SJSA1 (cell line): ENCODE measurements around the gene MRO. TPM values are rescaled to one million over a fixed set of nuclear protein-coding genes. Genes with fewer than 3 reads are reported as not detected.
A peak's percentile ranks its signal among the peaks of the same experiment; 100 is the strongest.

ENCODE experiments used
- DNase-seq, 2 experiments: peaks; one replicate each; pipeline ENCODE4 v3.0.0-alpha.2; 2015 to 2020; ENCODE audit warnings: low spot score in 2 of 2, low read depth in 1 of 2
- H3K27ac ChIP-seq: fragments of 250-450 bp; sonication (Bioruptor Pico); 2 replicates; pipeline ENCODE4 v1.5.1; 2020; ENCODE audit warnings: mild to moderate bottlenecking, moderate library complexity
- H3K27me3 ChIP-seq: fragments of 250-450 bp; sonication (Bioruptor Pico); replicated peaks from 2 replicates; pipeline ENCODE4 v1.5.1; 2020; ENCODE audit warnings: mild to moderate bottlenecking, moderate library complexity
- H3K36me3 ChIP-seq: fragments of 250-450 bp; sonication (Bioruptor Pico); 2 replicates; pipeline ENCODE4 v1.5.1; 2020; ENCODE audit warnings: mild to moderate bottlenecking
- H3K4me1 ChIP-seq: fragments of 250-450 bp; sonication (Bioruptor Pico); replicated peaks from 2 replicates; pipeline ENCODE4 v1.6.1; 2021; ENCODE audit warnings: mild to moderate bottlenecking
- H3K4me3 ChIP-seq: fragments of 250-450 bp; sonication (Bioruptor Pico); 2 replicates; pipeline ENCODE4 v1.5.1; 2020; ENCODE audit warnings: mild to moderate bottlenecking
- H3K9me3 ChIP-seq: fragments of 250-450 bp; sonication (Bioruptor Pico); replicated peaks from 2 replicates; pipeline ENCODE4 v1.5.1; 2020; ENCODE audit warnings: mild to moderate bottlenecking
- total RNA-seq: library from RNA; depleted of rRNA; stranded (reverse); fragments of >200 nt; shearing (Covaris generic); gene quantifications from 2 replicates; pipeline ENCODE4 v1.2.3, GENCODE V29; 2014

MRO gene
- total RNA-seq, 1 experiment from 2014 or later, result 0.03 TPM

DNA sequence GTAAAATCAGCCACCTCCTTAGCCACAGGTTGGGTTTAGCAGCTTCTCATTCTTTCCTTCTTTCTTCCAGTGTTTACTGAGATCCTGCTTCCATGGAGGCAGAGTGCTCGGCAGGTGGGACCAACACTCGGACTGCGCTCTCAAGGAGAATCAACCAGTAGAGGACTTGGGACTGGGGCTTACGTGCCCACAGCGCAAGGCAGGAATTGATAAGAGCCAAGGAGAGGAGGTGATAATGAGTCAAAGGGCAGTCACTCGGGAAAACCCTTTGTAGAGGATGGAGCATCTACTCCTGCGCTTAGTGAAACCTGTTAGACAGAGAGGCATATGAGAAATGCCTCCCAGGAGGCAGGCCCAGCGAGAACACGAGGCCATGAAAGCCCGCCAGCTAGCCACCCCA, 2.9 kb upstream of the MRO start:
- no peaks in the 10 kb centered on the region for H3K36me3 ChIP-seq
- no peak overlapping the region for H3K4me3 ChIP-seq

DNA sequence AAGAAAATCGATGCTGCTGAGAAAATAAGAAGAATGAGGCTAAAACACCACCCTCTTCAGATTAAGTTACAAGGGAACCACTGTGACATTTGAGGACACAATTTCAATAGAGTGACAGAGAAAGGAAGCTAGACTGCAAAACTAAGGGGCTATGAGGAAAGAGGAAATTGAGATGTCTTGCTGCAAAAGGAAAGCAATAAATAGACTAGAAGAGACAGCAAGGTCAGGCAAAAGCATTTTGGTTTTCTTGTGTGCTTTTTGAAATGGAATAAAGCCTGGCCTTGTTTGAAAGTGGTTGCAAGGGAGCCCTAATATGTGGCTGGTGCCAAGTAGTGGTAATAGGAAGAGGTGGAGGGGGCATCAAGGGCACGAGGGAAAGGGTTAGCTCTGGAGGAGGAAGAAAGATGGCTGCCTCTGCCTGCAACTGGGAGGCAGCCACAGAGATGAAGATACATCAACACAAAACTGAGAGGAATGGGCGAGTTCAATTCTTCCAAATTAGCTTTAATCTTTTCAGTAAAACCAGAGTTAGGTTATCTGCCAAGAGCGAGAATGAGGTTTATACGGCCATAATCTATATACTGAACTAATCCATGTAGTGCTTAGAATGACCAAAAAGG, 1.2 kb upstream of the MRO start:
- Histone ChIP-seq H3K4me1 (peaks cover 7% of the 10 kb centered on the region), H3K27me3 (peaks cover 6% of the 10 kb centered on the region; the same call in 1 of the 2 replicates), H3K36me3 (no peaks in the 10 kb centered on the region), H3K27ac (no peak overlapping the region), H3K9me3 (no peaks in the 10 kb centered on the region), H3K4me3 (no peak overlapping the region)
- no peak for DNase-seq

More for the DNA sequence above, 2.9 kb upstream of the MRO start:
- Histone ChIP-seq H3K4me1 (peaks cover 7% of the 10 kb centered on the region), H3K27me3 (peaks cover 6% of the 10 kb centered on the region; the same call in 1 of the 2 replicates), H3K27ac (no peak overlapping the region), H3K9me3 (no peaks in the 10 kb centered on the region)
- no peak for DNase-seq

GRCh38 chr18:50819027-50819727, 639 bp downstream of the MRO start:
- Histone ChIP-seq H3K27me3 (peaks cover 6% of the 10 kb centered on the region; the same call in 1 of the 2 replicates), H3K4me1 (peaks cover 7% of the 10 kb centered on the region), H3K36me3 (no peaks in the 10 kb centered on the region), H3K27ac (no peak overlapping the region), H3K4me3 (no peak overlapping the region), H3K9me3 (no peaks in the 10 kb centered on the region)
- peak in 1 of 2 experiments; percentile 8 for DNase-seq

GRCh38 chr18:50816419-50817166, 3.2 kb downstream of the MRO start:
- Histone ChIP-seq H3K4me1 (peaks cover 7% of the 10 kb centered on the region), H3K36me3 (no peaks in the 10 kb centered on the region), H3K27ac (no peak overlapping the region), H3K27me3 (peaks cover 6% of the 10 kb centered on the region; the same call in 1 of the 2 replicates), H3K4me3 (no peak overlapping the region), H3K9me3 (no peaks in the 10 kb centered on the region)
- DNase-seq, result no peak

- no peak overlapping the region for H3K4me3 ChIP-seq
- peaks cover 2% of the 10 kb centered on the region for H3K4me1 ChIP-seq
- H3K27me3 ChIP-seq, result 0 out of 2 replicates have a peak, but pooled peaks cover 2% of the 10 kb centered on the region
- H3K27ac ChIP-seq, result no peak overlapping the region
- DNase-seq, result no peak
- H3K9me3 ChIP-seq, result no peaks in the 10 kb centered on the region
- no peaks in the 10 kb centered on the region for H3K36me3 ChIP-seq
Observed at GRCh38 chr18:50814395-50814794, 5.4 kb downstream of the MRO start.

- Histone ChIP-seq H3K27me3 (0 out of 2 replicates have a peak, but pooled peaks cover 2% of the 10 kb centered on the region), H3K4me3 (no peak overlapping the region), H3K36me3 (no peaks in the 10 kb centered on the region), H3K9me3 (no peaks in the 10 kb centered on the region), H3K27ac (no peak overlapping the region), H3K4me1 (no peaks in the 10 kb centered on the region)
- DNase-seq, result no peak
Observed at GRCh38 chr18:50813353-50813752, 6.5 kb downstream of the MRO start.

DNA sequence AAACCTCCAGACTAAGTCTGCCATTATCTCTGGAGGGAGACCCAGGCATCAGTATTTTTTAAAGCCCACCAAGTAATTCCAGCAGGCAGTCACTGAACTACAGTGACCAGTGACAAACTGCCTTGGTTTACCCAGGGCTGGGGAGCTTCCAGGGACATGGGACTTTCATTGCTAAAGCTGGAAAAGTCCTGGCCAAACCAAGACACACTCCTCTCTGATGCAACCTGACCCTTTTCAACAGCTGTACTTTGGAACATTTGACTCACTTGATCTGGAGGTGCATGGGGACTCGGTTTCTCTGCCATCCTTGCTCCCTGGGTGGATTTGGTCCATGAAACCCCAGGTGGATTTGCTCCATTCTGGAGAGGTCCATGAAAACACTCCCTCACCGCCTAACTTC, 7.0 kb downstream of the MRO start:
- H3K36me3 ChIP-seq, result no peaks in the 10 kb centered on the region
- no peaks in the 10 kb centered on the region for H3K9me3 ChIP-seq
- no peak for DNase-seq
- H3K4me1 ChIP-seq, result no peaks in the 10 kb centered on the region
- no peak overlapping the region for H3K27ac ChIP-seq
- no peaks in the 10 kb centered on the region for H3K27me3 ChIP-seq
- no peak overlapping the region for H3K4me3 ChIP-seq

GRCh38 chr18:50807176-50807575, 12.6 kb downstream of the MRO start:
- H3K4me3 ChIP-seq, result no peak overlapping the region
- H3K36me3 ChIP-seq, result no peaks in the 10 kb centered on the region
- H3K4me1 ChIP-seq, result no peaks in the 10 kb centered on the region
- no peak overlapping the region for H3K27ac ChIP-seq
- no peaks in the 10 kb centered on the region for H3K27me3 ChIP-seq
- no peaks in the 10 kb centered on the region for H3K9me3 ChIP-seq
- DNase-seq, result no peak

- no peak for DNase-seq
- H3K4me3 ChIP-seq, result no peak overlapping the region
- H3K27me3 ChIP-seq, result no peaks in the 10 kb centered on the region
- H3K27ac ChIP-seq, result no peak overlapping the region
- H3K9me3 ChIP-seq, result no peaks in the 10 kb centered on the region
- H3K36me3 ChIP-seq, result no peaks in the 10 kb centered on the region
- H3K4me1 ChIP-seq, result no peaks in the 10 kb centered on the region
Observed at GRCh38 chr18:50806208-50806616, 13.6 kb downstream of the MRO start.

DNA sequence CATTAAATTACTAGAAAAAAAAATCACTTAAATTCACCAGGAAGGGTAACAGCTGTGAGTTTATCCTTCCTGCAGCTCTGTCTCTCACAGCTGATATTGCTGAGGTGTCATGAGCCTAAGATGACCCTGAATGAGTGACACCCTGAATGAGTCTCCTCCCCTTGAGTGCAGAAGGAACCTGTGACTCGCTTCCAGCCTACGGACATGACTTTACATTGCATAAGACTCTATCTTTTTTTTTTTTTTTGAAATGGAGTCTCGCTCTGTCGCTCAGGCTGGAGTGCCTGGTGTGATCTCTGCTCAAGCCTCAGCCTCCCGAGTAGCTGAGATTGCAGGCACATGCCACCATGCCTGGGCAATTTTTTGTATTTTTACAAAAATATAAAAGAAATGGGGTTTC, 14.1 kb downstream of the MRO start:
- Histone ChIP-seq H3K4me3 (no peak overlapping the region), H3K27me3 (no peaks in the 10 kb centered on the region), H3K9me3 (no peaks in the 10 kb centered on the region), H3K27ac (no peak overlapping the region), H3K36me3 (no peaks in the 10 kb centered on the region), H3K4me1 (no peaks in the 10 kb centered on the region)
- DNase-seq, result no peak

DNA sequence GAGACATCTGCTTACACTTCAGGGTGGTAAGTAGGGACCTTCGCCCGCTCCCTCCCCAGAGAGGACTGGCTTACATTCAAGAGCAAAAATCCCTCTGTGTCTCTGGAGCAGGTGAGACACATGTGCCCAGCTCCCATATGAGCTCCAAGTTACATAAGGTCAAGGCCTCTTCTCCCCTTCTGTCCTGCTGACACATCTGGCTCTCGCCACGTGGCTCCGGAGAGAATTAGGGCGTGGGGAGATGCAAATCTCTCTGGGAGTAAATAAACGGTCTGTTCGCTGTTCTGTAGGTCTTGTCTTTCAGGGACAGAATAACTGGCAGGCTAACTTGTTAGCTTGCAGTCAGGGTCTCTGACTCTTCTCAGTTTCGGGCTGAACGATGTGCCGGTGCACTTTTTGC, 16.2 kb downstream of the MRO start:
- DNase-seq, result no peak
- Histone ChIP-seq H3K27ac (no peak overlapping the region), H3K36me3 (no peaks in the 10 kb centered on the region), H3K4me1 (no peaks in the 10 kb centered on the region), H3K9me3 (no peaks in the 10 kb centered on the region), H3K4me3 (no peak overlapping the region), H3K27me3 (no peaks in the 10 kb centered on the region)

DNA sequence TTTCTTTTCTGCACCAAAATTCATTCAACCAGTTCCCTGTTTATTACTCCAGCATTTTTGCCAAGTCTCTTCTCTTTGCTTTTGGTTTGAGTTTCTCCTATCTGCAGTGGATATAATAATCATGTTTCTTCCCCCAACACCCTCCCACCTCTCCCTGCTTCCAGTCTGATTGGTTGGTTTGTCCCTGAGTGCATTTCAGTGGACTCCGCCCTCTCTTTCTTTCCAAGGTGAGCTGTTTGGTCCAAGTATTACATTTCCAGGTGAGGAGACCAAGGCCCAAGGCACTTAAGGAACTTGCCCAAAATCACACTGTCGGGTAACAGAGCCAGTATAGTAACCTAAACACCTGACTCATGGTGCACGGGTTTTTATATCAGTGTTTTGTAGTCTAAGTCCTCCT, 17.7 kb downstream of the MRO start:
- H3K27ac ChIP-seq, result no peak overlapping the region
- H3K36me3 ChIP-seq, result no peaks in the 10 kb centered on the region
- no peak for DNase-seq
- no peaks in the 10 kb centered on the region for H3K27me3 ChIP-seq
- no peaks in the 10 kb centered on the region for H3K9me3 ChIP-seq
- no peak overlapping the region for H3K4me3 ChIP-seq
- no peaks in the 10 kb centered on the region for H3K4me1 ChIP-seq

DNA sequence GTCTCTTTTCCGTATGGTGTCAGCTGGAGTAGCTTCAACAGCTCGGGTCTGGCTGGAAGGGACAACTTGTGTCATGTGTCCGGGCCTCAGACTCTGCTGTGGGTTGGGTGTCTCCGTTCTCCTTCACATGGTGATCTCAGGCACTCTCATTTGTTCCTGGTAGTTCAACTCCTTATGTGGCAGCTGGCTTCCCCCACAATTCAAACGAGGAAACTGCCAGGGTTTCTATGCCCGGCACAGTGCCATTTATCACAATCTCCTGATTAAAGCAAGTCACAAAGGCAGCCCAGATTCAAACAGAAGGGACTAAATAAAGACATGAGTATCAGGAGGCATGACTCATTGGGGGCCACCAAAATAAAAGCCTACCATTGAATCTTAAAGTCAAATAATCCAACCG, 22.7 kb downstream of the MRO start:
- no peak for DNase-seq
- no peaks in the 10 kb centered on the region for H3K36me3 ChIP-seq
- no peak overlapping the region for H3K4me3 ChIP-seq
- no peak overlapping the region for H3K27ac ChIP-seq
- H3K4me1 ChIP-seq, result no peaks in the 10 kb centered on the region
- H3K27me3 ChIP-seq, result no peaks in the 10 kb centered on the region
- H3K9me3 ChIP-seq, result no peaks in the 10 kb centered on the region

DNA sequence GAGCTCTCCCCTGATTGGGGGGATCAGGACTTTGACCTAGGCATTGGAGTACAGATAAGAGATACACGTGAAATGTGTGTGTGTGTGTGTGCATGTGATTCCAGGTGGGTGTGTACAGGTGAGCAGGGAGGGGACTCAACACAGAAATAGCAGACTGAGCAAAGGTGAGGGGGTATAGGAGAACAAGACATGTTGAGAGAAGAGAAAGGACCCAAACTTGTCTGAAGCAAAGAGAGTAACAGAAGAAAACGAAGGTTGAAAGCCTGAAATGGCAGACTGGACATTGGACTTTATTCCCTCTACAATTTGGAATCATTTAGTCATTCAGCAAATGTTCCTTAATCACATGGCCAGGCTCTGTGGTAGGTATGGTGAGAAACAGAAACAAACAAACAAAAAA, 23.3 kb downstream of the MRO start:
- H3K4me3 ChIP-seq, result no peak overlapping the region
- H3K36me3 ChIP-seq, result no peaks in the 10 kb centered on the region
- H3K4me1 ChIP-seq, result no peaks in the 10 kb centered on the region
- H3K9me3 ChIP-seq, result no peaks in the 10 kb centered on the region
- H3K27me3 ChIP-seq, result no peaks in the 10 kb centered on the region
- no peak for DNase-seq
- no peak overlapping the region for H3K27ac ChIP-seq
